Epithelial cell of proximal tubule (primary cell): Measurements from ENCODE around the gene IFT122. TPM values are rescaled to one million over a fixed set of nuclear protein-coding genes. Genes with fewer than 3 reads are reported as not detected.

ENCODE experiments used
- DNase-seq: peaks from one replicate; pipeline ENCODE4 v3.0.0-alpha.2; 2011; ENCODE audit warnings: low read depth
- H3K4me3 ChIP-seq: 2 replicates; pipeline ENCODE4 v1.5.1; 2011; ENCODE audit warnings: low read depth, mild to moderate bottlenecking, low read length
- CTCF ChIP-seq: conservative IDR thresholded peaks from 2 replicates; pipeline ENCODE4 v1.5.1; 2012; ENCODE audit warnings: low read depth, mild to moderate bottlenecking, low read length
- total RNA-seq: library from RNA; depleted of rRNA; stranded (reverse); fragments of >200 nt; gene quantifications from 2 replicates; pipeline ENCODE4 v1.2.3, GENCODE V29; 2015

The IFT122 gene
- total RNA-seq, 1 donor from 2014 or later: 15.2 TPM

- DNase-seq: no peak
- no peak for TF ChIP-seq CTCF
- H3K4me3 ChIP-seq: no peak overlapping the region
Measured at GRCh38 chr3:129449279-129450115, 9.5 kb downstream of the IFT122 start.

- DNase-seq: no peak
- no peak overlapping the region for H3K4me3 ChIP-seq
- TF ChIP-seq CTCF: no peak
Measured at GRCh38 chr3:129453732-129454131, 13.7 kb downstream of the IFT122 start.

GRCh38 chr3:129460155-129460554 is 20.1 kb downstream of the IFT122 start:
- H3K4me3 ChIP-seq: no peak overlapping the region
- TF ChIP-seq CTCF: no peak
- no peak for DNase-seq

GRCh38 chr3:129460572-129460971 is 20.5 kb downstream of the IFT122 start:
- TF ChIP-seq CTCF: no peak
- DNase-seq: no peak
- no peak overlapping the region for H3K4me3 ChIP-seq

GRCh38 chr3:129461022-129461421 is 21.0 kb downstream of the IFT122 start:
- H3K4me3 ChIP-seq: no peak overlapping the region
- no peak for DNase-seq
- TF ChIP-seq CTCF: no peak

GRCh38 chr3:129461461-129462146 is 21.6 kb downstream of the IFT122 start:
- DNase-seq: no peak
- TF ChIP-seq CTCF: no peak

More at GRCh38 chr3:129461461-129462146, 21.6 kb downstream of the IFT122 start:
- no peak overlapping the region for H3K4me3 ChIP-seq
